NB4 (cell line): ENCODE measurements around the gene ARHGEF17.
A peak's percentile ranks its signal among the peaks of the same experiment; 100 is the strongest.

ENCODE experiments used
- DNase-seq: peaks from one replicate; pipeline ENCODE4 v3.0.0; 2010; ENCODE audit warnings: low read depth
- H3K4me3 ChIP-seq: one replicate; pipeline ENCODE4 v1.5.1; 2011; ENCODE audit warnings: mild to moderate bottlenecking, low read depth, low read length, moderate library complexity
- MAX ChIP-seq: IDR thresholded peaks from 2 replicates; pipeline ENCODE4 v1.6.1; 2011; ENCODE audit warnings: low read depth, low read length
- MYC ChIP-seq: IDR thresholded peaks from 2 replicates; pipeline ENCODE4 v1.6.1; 2011; ENCODE audit warnings: low read depth, low read length
- POLR2A ChIP-seq: IDR thresholded peaks from 2 replicates; pipeline ENCODE4 v1.6.1; 2011; ENCODE audit warnings: mild to moderate bottlenecking; ENCODE audit not compliant: insufficient read length; ENCODE audit errors: extremely low read depth
- TF ChIP-seq, protein P1 (sequence below): IDR thresholded peaks from one replicate; pipeline ENCODE4 v1.5.1; 2012; ENCODE audit warnings: low read depth, low read length

ARHGEF17 gene

DNA sequence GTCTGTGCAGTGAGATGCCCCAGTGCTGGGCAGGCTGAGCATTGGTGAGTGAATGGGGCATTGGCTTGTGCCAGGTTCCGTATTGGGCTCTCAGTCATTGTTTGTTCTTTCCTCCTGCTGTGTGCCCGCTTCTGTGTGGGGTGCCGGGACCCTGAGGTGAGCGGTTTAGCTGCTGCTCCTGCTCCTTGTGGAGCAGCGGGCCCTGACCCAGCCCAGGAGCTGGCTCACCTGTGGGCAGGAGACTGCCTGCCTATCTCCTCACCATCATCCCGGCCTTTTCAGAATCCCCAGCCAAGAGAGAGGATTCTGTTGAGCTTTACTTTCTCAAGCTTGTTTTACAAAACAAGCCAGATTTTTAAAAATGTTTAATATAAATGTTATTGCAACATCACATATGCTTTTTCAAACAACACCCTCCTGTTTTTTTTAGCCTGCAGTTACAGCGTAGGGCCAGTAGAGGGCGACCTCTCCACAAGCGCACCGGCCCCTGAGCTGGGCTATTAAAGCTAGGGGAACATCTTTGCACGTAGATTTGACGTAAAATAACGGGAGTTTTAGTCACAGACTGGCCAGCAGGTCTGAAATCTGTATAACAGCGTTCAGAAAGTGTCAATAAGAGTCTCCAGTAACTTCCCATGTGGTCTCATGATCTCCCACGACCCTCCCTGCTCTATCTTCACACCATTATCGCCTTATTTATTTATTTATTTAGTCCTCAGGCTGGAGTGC lies 43.0 kb downstream of the ARHGEF17 start:
- TF ChIP-seq, protein P1, sequence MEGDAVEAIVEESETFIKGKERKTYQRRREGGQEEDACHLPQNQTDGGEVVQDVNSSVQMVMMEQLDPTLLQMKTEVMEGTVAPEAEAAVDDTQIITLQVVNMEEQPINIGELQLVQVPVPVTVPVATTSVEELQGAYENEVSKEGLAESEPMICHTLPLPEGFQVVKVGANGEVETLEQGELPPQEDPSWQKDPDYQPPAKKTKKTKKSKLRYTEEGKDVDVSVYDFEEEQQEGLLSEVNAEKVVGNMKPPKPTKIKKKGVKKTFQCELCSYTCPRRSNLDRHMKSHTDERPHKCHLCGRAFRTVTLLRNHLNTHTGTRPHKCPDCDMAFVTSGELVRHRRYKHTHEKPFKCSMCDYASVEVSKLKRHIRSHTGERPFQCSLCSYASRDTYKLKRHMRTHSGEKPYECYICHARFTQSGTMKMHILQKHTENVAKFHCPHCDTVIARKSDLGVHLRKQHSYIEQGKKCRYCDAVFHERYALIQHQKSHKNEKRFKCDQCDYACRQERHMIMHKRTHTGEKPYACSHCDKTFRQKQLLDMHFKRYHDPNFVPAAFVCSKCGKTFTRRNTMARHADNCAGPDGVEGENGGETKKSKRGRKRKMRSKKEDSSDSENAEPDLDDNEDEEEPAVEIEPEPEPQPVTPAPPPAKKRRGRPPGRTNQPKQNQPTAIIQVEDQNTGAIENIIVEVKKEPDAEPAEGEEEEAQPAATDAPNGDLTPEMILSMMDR, result peak; percentile 97
- no peak for TF ChIP-seq MAX
- H3K4me3 ChIP-seq, result no peak overlapping the region
- DNase-seq, result peak; percentile 83

DNA sequence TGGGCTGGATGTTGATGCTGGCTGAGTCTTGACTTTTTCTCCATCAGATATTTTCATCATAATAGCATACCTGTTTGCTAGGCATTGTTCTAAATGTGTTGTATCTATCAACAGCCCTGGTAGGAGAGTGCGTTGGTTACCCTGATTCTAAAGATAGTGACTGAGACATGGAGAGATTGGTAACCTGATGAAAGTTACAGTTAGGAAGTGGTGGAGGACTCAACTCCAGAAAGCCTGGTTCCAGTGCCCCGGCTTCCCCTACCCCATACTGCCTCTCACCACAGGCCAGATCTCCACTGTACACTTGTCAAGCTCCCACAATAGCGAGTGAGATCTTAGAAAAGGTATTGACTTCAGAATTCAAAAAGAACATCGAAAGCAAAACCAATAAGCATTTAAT lies 45.3 kb downstream of the ARHGEF17 start:
- TF ChIP-seq MYC, result no peak
- no peak for TF ChIP-seq POLR2A
- TF ChIP-seq, protein P1, result no peak
- no peak overlapping the region for H3K4me3 ChIP-seq
- DNase-seq, result no peak

DNA sequence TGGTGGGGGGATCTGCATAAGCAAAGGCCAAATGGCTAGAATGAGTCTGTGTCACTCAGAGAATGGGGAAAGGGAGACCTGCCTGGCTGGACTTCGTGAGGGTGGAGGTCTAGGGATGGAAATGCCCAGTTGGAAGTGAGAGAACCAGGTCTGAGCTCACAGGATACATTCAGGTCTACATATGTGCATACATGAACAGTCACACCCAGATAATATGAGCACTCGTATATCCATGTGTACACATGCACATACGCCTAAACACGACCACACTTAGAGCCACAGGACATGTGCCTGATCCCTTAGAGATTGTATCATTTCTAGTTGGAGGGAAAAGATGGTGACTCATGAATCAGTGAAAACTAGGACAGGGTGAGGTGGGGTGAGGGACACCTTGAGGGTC lies 47.0 kb downstream of the ARHGEF17 start:
- no peak for TF ChIP-seq MYC
- TF ChIP-seq MAX, result no peak
- TF ChIP-seq, protein P1, result no peak
- no peak for TF ChIP-seq POLR2A
- no peak for DNase-seq
- no peak overlapping the region for H3K4me3 ChIP-seq

DNA sequence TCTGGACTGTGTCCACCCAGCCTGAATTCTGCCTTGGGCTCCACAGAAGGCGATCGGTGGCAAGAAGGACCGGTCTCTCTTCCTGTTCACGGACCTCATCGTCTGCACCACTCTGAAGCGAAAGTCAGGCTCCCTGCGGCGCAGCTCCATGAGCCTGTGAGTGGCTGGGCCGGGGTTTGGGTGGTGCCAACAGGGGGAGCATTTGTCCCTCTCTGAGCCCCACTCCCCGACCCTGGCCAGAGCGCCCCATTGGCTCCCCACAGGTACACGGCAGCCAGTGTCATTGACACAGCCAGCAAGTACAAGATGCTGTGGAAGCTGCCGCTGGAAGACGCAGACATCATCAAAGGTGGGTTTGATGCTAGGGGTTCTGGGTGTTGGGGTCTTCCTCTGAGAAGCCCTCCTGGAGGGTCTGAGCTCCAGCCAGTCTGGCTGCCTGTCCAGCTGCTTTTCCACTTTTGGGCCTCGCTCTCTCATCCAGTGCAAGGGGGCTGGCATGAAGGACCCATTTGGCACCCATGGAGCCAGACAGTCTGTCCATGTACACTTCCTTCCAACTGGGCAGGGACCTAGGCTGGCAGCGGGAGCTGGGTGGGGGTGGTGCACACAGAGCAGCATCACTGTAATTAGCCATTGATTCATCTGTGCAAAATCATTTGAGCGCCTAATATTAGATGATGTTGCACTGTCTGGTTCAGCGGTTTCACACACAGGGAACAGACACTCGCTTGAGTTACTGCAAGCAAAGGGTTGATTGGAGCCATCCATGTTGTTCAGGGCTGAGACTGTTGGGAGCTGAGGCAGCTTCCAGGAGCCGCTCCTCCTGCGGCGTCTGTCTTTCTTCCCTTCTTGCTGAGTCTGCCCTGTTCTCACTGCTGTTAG lies 49.1 kb downstream of the ARHGEF17 start:
- DNase-seq, result no peak
- no peak for TF ChIP-seq POLR2A
- TF ChIP-seq, protein P1, result no peak
- TF ChIP-seq MYC, result no peak
- no peak for TF ChIP-seq MAX
- H3K4me3 ChIP-seq, result no peak overlapping the region

- DNase-seq, result no peak
- TF ChIP-seq, protein P1, result no peak
- TF ChIP-seq MAX, result no peak
- TF ChIP-seq MYC, result no peak
- no peak for TF ChIP-seq POLR2A
- no peak overlapping the region for H3K4me3 ChIP-seq
Observed at GRCh38 chr11:73358071-73358470, 50.0 kb downstream of the ARHGEF17 start.
